HepG2 (cell line): ENCODE data around the gene AJUBA. TPM values are rescaled to one million over a fixed set of nuclear protein-coding genes. Genes with fewer than 3 reads are reported as not detected.

ENCODE experiments used
- ATAC-seq: fragments of 200-7000 bp; cut with Tn5 transposase; 3 replicates; pipeline ENCODE4 v1.9.1; 2020; ENCODE audit warnings: mild to moderate bottlenecking, moderate library complexity
- BruUV-seq: library from RNA; stranded (reverse); fragments of 400-500 nt; replicated peaks from 2 replicates; lab custom pipeline; 2021; lab: Mats Ljungman, UMichigan
- CTCF ChIA-PET: fragments of 300-600 bp; formaldehyde crosslinking; extraction: SDS; loops from one replicate; lab custom pipeline; 2021; ENCODE audit warnings: low total read pairs, inconsistent platforms, low intra/inter-chr PET ratio; lab: Yijun Ruan, JAX
- POLR2A ChIA-PET: fragments of 350-600 bp; sonication (Branson Sonifier 250); formaldehyde crosslinking; loops from one replicate; lab custom pipeline; 2020; ENCODE audit warnings: antibody characterized with exemption, inconsistent platforms; lab: Yijun Ruan, JAX
- DNase-seq: peaks from one replicate; pipeline ENCODE4 v3.0.0-alpha.2; 2015; ENCODE audit warnings: low spot score
- FAIRE-seq: peaks from 3 replicates; lab custom pipeline; 2011; peaks lifted over from hg19 to GRCh38; lab: Jason Lieb, UNC
- H2AFZ ChIP-seq: one replicate; pipeline ENCODE4 v1.6.1; 2011; ENCODE audit warnings: low read length, inconsistent platforms
- H3K27ac ChIP-seq: fragments of 300-600 bp; 3 replicates; pipeline ENCODE4 v1.8.0; 2011; ENCODE audit warnings: mixed run types, mild to moderate bottlenecking, mixed read lengths, low read length, inconsistent platforms; ENCODE audit not compliant: insufficient read depth; ENCODE audit errors: extremely low read length
- H3K27me3 ChIP-seq, 2 experiments: fragments of 200-600 bp in 1 of 2; 2 replicates in 1 of 2; 3 replicates in 1 of 2; pipeline versions ENCODE4 v1.6.0 to v1.8.0; 2011; ENCODE audit warnings: low read length in 2 of 2, mild to moderate bottlenecking in 2 of 2, moderate library complexity in 2 of 2, inconsistent platforms in 1 of 2; ENCODE audit not compliant: insufficient read depth in 2 of 2, control insufficient read depth in 1 of 2
- H3K36me3 ChIP-seq, 2 experiments: fragments of 200-600 bp in 1 of 2; replicated peaks in 1 of 2; 2 replicates in 1 of 2; 3 replicates in 1 of 2; pipeline versions ENCODE4 v1.5.1 to v1.8.0; 2011; ENCODE audit warnings: low read length in 2 of 2, inconsistent platforms in 1 of 2; ENCODE audit not compliant: insufficient read depth in 2 of 2, control insufficient read depth in 1 of 2
- H3K4me1 ChIP-seq: 2 replicates; pipeline ENCODE4 v1.5.1; 2012; ENCODE audit warnings: low read length, inconsistent platforms; ENCODE audit not compliant: insufficient read depth
- H3K4me2 ChIP-seq: 2 replicates; pipeline ENCODE4 v1.6.0; 2011; ENCODE audit warnings: low read depth, low read length, inconsistent platforms
- H3K4me3 ChIP-seq, 3 experiments: fragments of 200-600 bp in 1 of 3; sonication (generic), shearing (Covaris generic) in 1 of 3; replicated peaks in 1 of 3; 2 replicates each; pipeline ENCODE4 v1.5.1; 2011 to 2016; ENCODE audit warnings: low read length in 3 of 3, inconsistent platforms in 2 of 3, low read depth in 2 of 3, mild to moderate bottlenecking in 2 of 3, control low read depth in 1 of 3, mixed read lengths in 1 of 3; ENCODE audit not compliant: insufficient read depth in 1 of 3
- H3K79me2 ChIP-seq: one replicate; pipeline ENCODE4 v1.6.1; 2011; ENCODE audit warnings: low read length, inconsistent platforms; ENCODE audit not compliant: insufficient read depth
- H3K9ac ChIP-seq: 2 replicates; pipeline ENCODE4 v1.6.0; 2011; ENCODE audit warnings: mild to moderate bottlenecking, low read depth, low read length, inconsistent platforms; ENCODE audit not compliant: insufficient read depth
- H3K9me3 ChIP-seq: 2 replicates; pipeline ENCODE4 v1.5.1; 2012; ENCODE audit warnings: mild to moderate bottlenecking, low read length
- H4K20me1 ChIP-seq: 2 replicates; pipeline ENCODE4 v1.6.0; 2011; ENCODE audit warnings: inconsistent platforms, mild to moderate bottlenecking, low read length, moderate library complexity; ENCODE audit not compliant: insufficient read depth
- FOXA3 ChIP-seq: IDR thresholded peaks from 2 replicates; pipeline ENCODE4 v1.6.1; 2016; ENCODE audit warnings: missing genetic modification reagents, missing compliant biosample characterization
- HIVEP1 ChIP-seq: sonication (generic); formaldehyde crosslinking; IDR thresholded peaks from 2 replicates; pipeline ENCODE4 v1.4.0; 2020; ENCODE audit warnings: mild to moderate bottlenecking, missing genetic modification reagents
- KLF9 ChIP-seq: IDR thresholded peaks from 2 replicates; pipeline ENCODE4 v1.6.1; 2016; ENCODE audit warnings: low read depth
- MAFF ChIP-seq: IDR thresholded peaks from 2 replicates; pipeline ENCODE4 v1.6.1; 2011; ENCODE audit warnings: low read depth, low read length, improper control_type of control experiment
- MBD4 ChIP-seq: IDR thresholded peaks from 2 replicates; pipeline ENCODE4 v1.6.1; 2012; ENCODE audit warnings: low read length, inconsistent platforms, borderline replicate concordance
- NCOA5 ChIP-seq: sonication (generic); formaldehyde crosslinking; IDR thresholded peaks from 2 replicates; pipeline ENCODE4 v1.4.0; 2020; ENCODE audit warnings: missing genetic modification reagents
- NFYC ChIP-seq: IDR thresholded peaks from 2 replicates; pipeline ENCODE4 v1.6.1; 2016; ENCODE audit warnings: missing genetic modification reagents, missing compliant biosample characterization
- PBX2 ChIP-seq: IDR thresholded peaks from 2 replicates; pipeline ENCODE4 v1.6.1; 2016; ENCODE audit warnings: control low read depth
- PBX3 ChIP-seq: sonication (generic); formaldehyde crosslinking; IDR thresholded peaks from 2 replicates; pipeline ENCODE4 v1.8.1; 2023; ENCODE audit warnings: missing genetic modification reagents, inconsistent platforms, borderline replicate concordance
- RBM39 ChIP-seq: fragments of 200-400 bp; formaldehyde crosslinking; IDR thresholded peaks from one replicate; pipeline ENCODE4 v1.6.1; 2018; ENCODE audit warnings: antibody characterized with exemption, mild to moderate bottlenecking, low read depth, low read length; ENCODE audit not compliant: poor library complexity, severe bottlenecking
- RORA ChIP-seq: sonication (generic); formaldehyde crosslinking; IDR thresholded peaks from 2 replicates; pipeline ENCODE4 v1.5.0; 2020; ENCODE audit warnings: mild to moderate bottlenecking, missing genetic modification reagents, moderate library complexity
- STAG1 ChIP-seq: sonication (generic); formaldehyde crosslinking; IDR thresholded peaks from 2 replicates; pipeline ENCODE4 v1.4.0; 2020; ENCODE audit warnings: missing genetic modification reagents
- TSC22D2 ChIP-seq: sonication (generic); formaldehyde crosslinking; IDR thresholded peaks from 2 replicates; pipeline ENCODE4 v1.5.1; 2020; ENCODE audit warnings: missing genetic modification reagents, mild to moderate bottlenecking, borderline replicate concordance
- ZBTB38 ChIP-seq: sonication (generic); formaldehyde crosslinking; IDR thresholded peaks from 2 replicates; pipeline ENCODE4 v1.5.1; 2020; ENCODE audit warnings: mild to moderate bottlenecking, missing genetic modification reagents
- ZGPAT ChIP-seq: IDR thresholded peaks from 2 replicates; pipeline ENCODE4 v1.6.1; 2016; ENCODE audit warnings: mild to moderate bottlenecking
- ZMYM2 ChIP-seq: sonication (generic); formaldehyde crosslinking; IDR thresholded peaks from 2 replicates; pipeline ENCODE4 v1.8.0; 2022; ENCODE audit warnings: mild to moderate bottlenecking, missing genetic modification reagents
- ZNF24 ChIP-seq: fragments of 450-650 bp; IDR thresholded peaks from 2 replicates; pipeline ENCODE4 v1.6.1; 2017; ENCODE audit warnings: antibody characterized with exemption, mild to moderate bottlenecking
- ZNF3 ChIP-seq: IDR thresholded peaks from 2 replicates; pipeline ENCODE4 v1.7.0; 2017; ENCODE audit warnings: inconsistent platforms
- ZSCAN12 ChIP-seq: sonication (generic); formaldehyde crosslinking; IDR thresholded peaks from 2 replicates; pipeline ENCODE4 v1.9.0; 2021; ENCODE audit warnings: mild to moderate bottlenecking, missing genetic modification reagents
- ZSCAN9 ChIP-seq: IDR thresholded peaks from 2 replicates; pipeline ENCODE4 v1.6.1; 2016; ENCODE audit warnings: borderline replicate concordance
- WGBS: methylation state at CpG from one replicate; pipeline ENCODE4 v1.1.6; 2017; ENCODE audit warnings: low lambda C conversion rate; 5-methylcytosine and 5-hydroxymethylcytosine counted together
- in situ Hi-C: cut with HindIII; loops from 2 replicates; pipeline ENCODE4 v1.10.0; 2017; ENCODE audit warnings: low pct_unique_long_range_greater_than_20kb; ENCODE audit not compliant: extremely low pct_ligation_motif_present
- intact Hi-C: fragments of 100-400 bp; cut with micrococcal nuclease; formaldehyde crosslinking; loops from one replicate; pipeline ENCODE4 v1.10.0; 2022; ENCODE audit not compliant: unreplicated experiment
- polyA plus RNA-seq, 8 experiments: library from polyadenylated mRNA; depleted of rRNA in 3 of 8; stranded (reverse) in 7 of 8; unstranded in 1 of 8; fragments of >200 nt; fragmentation: Illumina TruSeq in 4 of 8; extraction: Trizol in 4 of 8; gene quantifications; 2 replicates each; pipeline versions ENCODE4 v1.2.1 to v1.2.3, GENCODE V29; 2011 to 2016; ENCODE audit warnings: low read depth in 4 of 8, missing spikeins in 1 of 8, mixed read lengths in 1 of 8; ENCODE audit not compliant: insufficient read depth in 1 of 8
- total RNA-seq, 5 experiments: library from RNA; depleted of rRNA; stranded (reverse); fragments of >200 nt; fragmentation: Illumina TruSeq; extraction: Trizol; gene quantifications; 2 replicates each; pipeline ENCODE4 v1.2.3, GENCODE V29; 2016; ENCODE audit warnings: low read depth in 1 of 5

The AJUBA gene
- total and polyA plus RNA-seq, 2 of the 13 experiments (the other 11 are each of a cell fraction or from before 2014, with no cell fraction given): 157 to 241 TPM

GRCh38 chr14:23006544-23007419 lies 24.4 kb upstream of the AJUBA start (continued):
- peak; percentile 98 for TF ChIP-seq HIVEP1 (CRISPR knock-in tag)
- TF ChIP-seq ZNF3 (CRISPR knock-in tag): peak; percentile 72; the same call in 1 of the 2 replicates
- peak; percentile 100 for TF ChIP-seq ZMYM2 (CRISPR knock-in tag)
- no peak for TF ChIP-seq RORA (CRISPR knock-in tag)
- TF ChIP-seq NFYC (CRISPR knock-in tag): peak; percentile 99
- TF ChIP-seq ZBTB38: peak; percentile 99

- H2AFZ ChIP-seq: no peak overlapping the region
- peaks cover 49% of the 10 kb centered on the region for H3K4me1 ChIP-seq
- in situ Hi-C loops: no loop called here
- WGBS: 21% methylated on average over 5 of the region's 5 CpGs
- peak overlapping the region; percentile 68 to 82 (median 80) for H3K4me3 ChIP-seq
- ATAC-seq (no peak), FAIRE-seq (no peak), DNase-seq (no peak)
- intact Hi-C loops: loop anchor here (1.0 to 5.0 kb wide), 3 partner anchors 19 to 409 kb away; partner anchors contain the start of genes ABHD4 and PSMB5
- ChIA-PET CTCF (interaction anchor here (2.8 kb wide), 1 partner anchor 23 kb away, joined by 8 read pairs; the partner anchor contains the start of gene AJUBA), POLR2A (interaction anchor here (0.6 to 4.1 kb wide), 45 partner anchors 10 to 1550 kb away, joined by 3 to 561 read pairs (median 9); partner anchors contain the start of genes ACIN1, AJUBA, BCL2L2 and C14orf119)
- H3K9me3 ChIP-seq: no peaks in the 10 kb centered on the region
- peak overlapping the region; percentile 86 for H3K27ac ChIP-seq
- H3K36me3 ChIP-seq: no peaks in the 10 kb centered on the region
- H3K9ac ChIP-seq: peak overlapping the region; percentile 82
- no TSS peak for BruUV-seq
- peak overlapping the region; percentile 86 for H3K4me2 ChIP-seq
- peaks cover 2% of the 10 kb centered on the region for H3K79me2 ChIP-seq
- no peaks in the 10 kb centered on the region for H4K20me1 ChIP-seq
- H3K27me3 ChIP-seq: no peaks in the 10 kb centered on the region; a peak in 1 of 5 replicates
- TF ChIP-seq PBX2 (0 out of 2 replicates have a peak, but pooled peaks have one; percentile 1), NCOA5 (0 out of 2 replicates have a peak, but pooled peaks have one; percentile 28), ZGPAT (CRISPR knock-in tag) (no peak), KLF9 (0 out of 2 replicates have a peak, but pooled peaks have one; percentile 0), RBM39 (no peak), STAG1 (peak; percentile 13; the same call in 1 of the 2 replicates), ZSCAN9 (CRISPR knock-in tag) (no peak), MBD4 (0 out of 2 replicates have a peak, but pooled peaks have one; percentile 68), ZSCAN12 (CRISPR knock-in tag) (peak; percentile 90; the same call in 1 of the 2 replicates), TSC22D2 (no peak), ZNF24 (peak; percentile 9; the same call in 1 of the 2 replicates), FOXA3 (CRISPR knock-in tag) (peak; percentile 17; the same call in 1 of the 2 replicates), PBX3 (CRISPR knock-in tag) (0 out of 2 replicates have a peak, but pooled peaks have one; percentile 66), MAFF (no peak)
Measured at GRCh38 chr14:23006188-23006534, 23.8 kb upstream of the AJUBA start.
